Measurements from ENCODE around the gene NR3C2. TPM values are rescaled to one million over a fixed set of nuclear protein-coding genes. Genes with fewer than 3 reads are reported as not detected.
A peak's percentile ranks its signal among the peaks of the same experiment; 100 is the strongest.

The NR3C2 gene
- total RNA-seq, 1 experiment from 2014 or later, result not detected

GRCh38 chr4:148229798-148230197, 212.4 kb downstream of the NR3C2 start:
- DNase-seq, result no peak
- Histone ChIP-seq H3K4me3 (no peak overlapping the region), H3K36me3 (no peaks in the 10 kb centered on the region), H3K27me3 (no peaks in the 10 kb centered on the region), H3K9me3 (no peaks in the 10 kb centered on the region)

GRCh38 chr4:148229028-148229427, 213.2 kb downstream of the NR3C2 start:
- no peaks in the 10 kb centered on the region for H3K9me3 ChIP-seq
- no peak for DNase-seq
- H3K27me3 ChIP-seq, result no peaks in the 10 kb centered on the region
- H3K36me3 ChIP-seq, result no peaks in the 10 kb centered on the region
- H3K4me3 ChIP-seq, result no peak overlapping the region

- Histone ChIP-seq H3K36me3 (no peaks in the 10 kb centered on the region), H3K9me3 (no peaks in the 10 kb centered on the region), H3K4me3 (no peak overlapping the region), H3K27me3 (no peaks in the 10 kb centered on the region)
- no peak for DNase-seq
Measured at GRCh38 chr4:148227147-148227546, 215.1 kb downstream of the NR3C2 start.

- Histone ChIP-seq H3K4me3 (no peak overlapping the region), H3K36me3 (no peaks in the 10 kb centered on the region), H3K27me3 (no peaks in the 10 kb centered on the region), H3K9me3 (no peaks in the 10 kb centered on the region)
- no peak for DNase-seq
Measured at GRCh38 chr4:148226341-148226740, 215.9 kb downstream of the NR3C2 start.

GRCh38 chr4:148225639-148226038, 216.6 kb downstream of the NR3C2 start:
- H3K9me3 ChIP-seq, result no peaks in the 10 kb centered on the region
- no peak for DNase-seq
- no peaks in the 10 kb centered on the region for H3K36me3 ChIP-seq
- no peaks in the 10 kb centered on the region for H3K27me3 ChIP-seq
- H3K4me3 ChIP-seq, result no peak overlapping the region

- DNase-seq, result no peak
- Histone ChIP-seq H3K36me3 (no peaks in the 10 kb centered on the region), H3K27me3 (no peaks in the 10 kb centered on the region), H3K9me3 (no peaks in the 10 kb centered on the region), H3K4me3 (no peak overlapping the region)
Measured at GRCh38 chr4:148224476-148224875, 217.7 kb downstream of the NR3C2 start.

- Histone ChIP-seq H3K27me3 (no peaks in the 10 kb centered on the region), H3K4me3 (no peak overlapping the region), H3K36me3 (no peaks in the 10 kb centered on the region), H3K9me3 (no peaks in the 10 kb centered on the region)
- no peak for DNase-seq
Measured at GRCh38 chr4:148222991-148223660, 219.1 kb downstream of the NR3C2 start.

- Histone ChIP-seq H3K9me3 (no peaks in the 10 kb centered on the region), H3K27me3 (no peaks in the 10 kb centered on the region), H3K36me3 (no peaks in the 10 kb centered on the region), H3K4me3 (peak overlapping the region; percentile 9; the same call in 1 of the 2 replicates)
- DNase-seq, result no peak
Measured at GRCh38 chr4:148216866-148217814, 225.1 kb downstream of the NR3C2 start.

- Histone ChIP-seq H3K27me3 (no peaks in the 10 kb centered on the region), H3K36me3 (no peaks in the 10 kb centered on the region), H3K9me3 (no peaks in the 10 kb centered on the region), H3K4me3 (no peak overlapping the region)
- DNase-seq, result no peak
Measured at GRCh38 chr4:148216321-148216720, 225.9 kb downstream of the NR3C2 start.

GRCh38 chr4:148215202-148215601, 227.0 kb downstream of the NR3C2 start:
- Histone ChIP-seq H3K27me3 (no peaks in the 10 kb centered on the region), H3K9me3 (no peaks in the 10 kb centered on the region), H3K4me3 (no peak overlapping the region), H3K36me3 (no peaks in the 10 kb centered on the region)
- DNase-seq, result no peak

- Histone ChIP-seq H3K4me3 (no peak overlapping the region), H3K9me3 (no peaks in the 10 kb centered on the region), H3K36me3 (no peaks in the 10 kb centered on the region), H3K27me3 (no peaks in the 10 kb centered on the region)
- DNase-seq, result peak; percentile 77
Measured at GRCh38 chr4:148214529-148215166, 227.6 kb downstream of the NR3C2 start.

GRCh38 chr4:148211533-148211932, 230.7 kb downstream of the NR3C2 start:
- Histone ChIP-seq H3K36me3 (no peaks in the 10 kb centered on the region), H3K9me3 (no peaks in the 10 kb centered on the region), H3K4me3 (no peak overlapping the region), H3K27me3 (no peaks in the 10 kb centered on the region)
- DNase-seq, result no peak

- Histone ChIP-seq H3K9me3 (no peaks in the 10 kb centered on the region), H3K36me3 (no peaks in the 10 kb centered on the region), H3K27me3 (no peaks in the 10 kb centered on the region), H3K4me3 (no peak overlapping the region)
- DNase-seq, result no peak
Measured at GRCh38 chr4:148210661-148211060, 231.6 kb downstream of the NR3C2 start.

- Histone ChIP-seq H3K4me3 (no peak overlapping the region), H3K36me3 (no peaks in the 10 kb centered on the region), H3K27me3 (no peaks in the 10 kb centered on the region), H3K9me3 (no peaks in the 10 kb centered on the region)
- DNase-seq, result no peak
Measured at GRCh38 chr4:148207068-148207467, 235.1 kb downstream of the NR3C2 start.

GRCh38 chr4:148205476-148205875, 236.7 kb downstream of the NR3C2 start:
- no peaks in the 10 kb centered on the region for H3K36me3 ChIP-seq
- no peaks in the 10 kb centered on the region for H3K9me3 ChIP-seq
- H3K4me3 ChIP-seq, result no peak overlapping the region
- no peaks in the 10 kb centered on the region for H3K27me3 ChIP-seq
- no peak for DNase-seq

- H3K27me3 ChIP-seq, result no peaks in the 10 kb centered on the region
- DNase-seq, result no peak
- no peaks in the 10 kb centered on the region for H3K36me3 ChIP-seq
- H3K9me3 ChIP-seq, result no peaks in the 10 kb centered on the region
- H3K4me3 ChIP-seq, result no peak overlapping the region
Measured at GRCh38 chr4:148204892-148205291, 237.3 kb downstream of the NR3C2 start.

GRCh38 chr4:148204171-148204570, 238.0 kb downstream of the NR3C2 start:
- H3K27me3 ChIP-seq, result no peaks in the 10 kb centered on the region
- DNase-seq, result no peak
- no peaks in the 10 kb centered on the region for H3K36me3 ChIP-seq

More at GRCh38 chr4:148204171-148204570, 238.0 kb downstream of the NR3C2 start:
- H3K9me3 ChIP-seq, result no peaks in the 10 kb centered on the region
- H3K4me3 ChIP-seq, result no peak overlapping the region
